HG03060 (cell line): ENCODE data around the gene SNRNP48.

Source experiments
- ATAC-seq: cut with Tn5 transposase; IDR thresholded peaks from one replicate; pipeline ENCODE4 v1.9.1; 2021; ENCODE audit warnings: low read depth, moderate number of reproducible peaks; ENCODE audit not compliant: unreplicated experiment

SNRNP48 gene, protein sequence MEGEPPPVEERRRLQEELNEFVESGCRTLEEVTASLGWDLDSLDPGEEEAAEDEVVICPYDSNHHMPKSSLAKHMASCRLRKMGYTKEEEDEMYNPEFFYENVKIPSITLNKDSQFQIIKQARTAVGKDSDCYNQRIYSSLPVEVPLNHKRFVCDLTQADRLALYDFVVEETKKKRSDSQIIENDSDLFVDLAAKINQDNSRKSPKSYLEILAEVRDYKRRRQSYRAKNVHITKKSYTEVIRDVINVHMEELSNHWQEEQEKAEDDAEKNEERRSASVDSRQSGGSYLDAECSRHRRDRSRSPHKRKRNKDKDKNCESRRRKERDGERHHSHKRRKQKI

DNA sequence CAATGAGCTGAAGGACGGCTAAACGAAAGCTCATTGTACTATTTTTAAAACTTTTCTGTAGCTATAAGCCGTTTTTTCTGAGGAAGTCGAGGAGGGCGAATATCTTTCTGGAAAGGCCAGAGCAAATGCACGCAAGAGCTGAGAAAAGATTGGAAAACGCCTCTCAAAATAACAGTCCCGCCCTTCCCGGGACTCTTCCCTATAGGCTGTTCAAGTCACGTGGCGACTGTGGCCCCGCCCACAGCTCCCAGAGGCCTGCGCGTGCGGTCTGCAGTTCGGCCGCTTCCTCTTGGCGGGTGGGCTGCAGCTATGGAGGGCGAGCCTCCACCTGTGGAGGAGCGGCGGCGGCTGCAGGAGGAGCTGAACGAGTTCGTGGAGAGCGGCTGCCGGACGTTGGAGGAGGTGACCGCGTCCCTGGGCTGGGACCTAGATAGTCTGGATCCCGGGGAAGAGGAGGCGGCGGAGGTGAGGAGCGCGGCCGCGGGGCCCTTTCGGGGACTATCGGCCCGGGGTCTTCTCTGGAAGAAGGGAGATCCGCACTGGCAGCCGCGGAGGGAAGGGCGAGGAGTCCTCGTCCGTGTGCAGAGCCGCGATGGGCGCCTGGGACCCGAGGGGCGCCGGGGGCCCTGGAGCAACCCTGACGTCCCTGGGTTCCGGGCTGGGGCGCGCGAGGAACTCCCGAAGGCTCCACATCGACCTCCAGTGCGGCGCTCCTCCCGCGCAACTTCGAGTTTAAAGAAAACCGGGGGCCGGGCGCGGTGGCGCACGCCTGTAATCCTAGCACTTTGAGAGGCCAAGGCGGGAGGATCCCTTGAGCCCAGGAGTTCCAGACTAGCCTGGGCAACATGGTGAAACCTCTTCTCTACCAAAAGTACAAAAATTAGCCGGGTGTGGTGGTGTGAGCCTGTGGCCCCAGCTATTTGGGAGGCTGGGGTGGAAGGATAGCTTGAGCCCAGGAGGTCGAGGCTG is at the start of gene SNRNP48:
TSS of gene SNRNP48 (plus strand) at position 250 of the 969 bp plus-strand sequence. CDS start at position 310, 60 bp downstream.
- peak; percentile 96 for ATAC-seq

DNA sequence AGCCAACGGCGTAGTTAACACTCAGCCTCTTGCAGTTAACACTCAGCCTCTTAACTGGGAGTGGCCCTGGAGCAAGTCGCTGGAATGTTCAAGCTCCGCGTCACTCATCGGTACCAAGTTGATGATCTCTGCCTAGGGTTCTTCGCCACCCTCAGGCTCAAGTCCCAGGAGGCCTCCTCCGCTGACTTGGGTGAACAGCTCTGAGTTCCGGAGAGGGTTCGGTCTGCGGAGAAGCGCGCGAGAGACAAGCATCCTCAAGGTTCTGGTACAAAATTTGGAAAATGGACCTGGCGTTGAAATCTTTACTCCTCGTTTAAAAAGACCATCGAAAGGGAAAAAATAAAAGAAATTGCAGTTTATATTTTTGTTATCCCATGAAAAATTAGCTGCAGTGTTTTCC is 49.4 kb upstream of the SNRNP48 start:
- ATAC-seq = no peak

DNA sequence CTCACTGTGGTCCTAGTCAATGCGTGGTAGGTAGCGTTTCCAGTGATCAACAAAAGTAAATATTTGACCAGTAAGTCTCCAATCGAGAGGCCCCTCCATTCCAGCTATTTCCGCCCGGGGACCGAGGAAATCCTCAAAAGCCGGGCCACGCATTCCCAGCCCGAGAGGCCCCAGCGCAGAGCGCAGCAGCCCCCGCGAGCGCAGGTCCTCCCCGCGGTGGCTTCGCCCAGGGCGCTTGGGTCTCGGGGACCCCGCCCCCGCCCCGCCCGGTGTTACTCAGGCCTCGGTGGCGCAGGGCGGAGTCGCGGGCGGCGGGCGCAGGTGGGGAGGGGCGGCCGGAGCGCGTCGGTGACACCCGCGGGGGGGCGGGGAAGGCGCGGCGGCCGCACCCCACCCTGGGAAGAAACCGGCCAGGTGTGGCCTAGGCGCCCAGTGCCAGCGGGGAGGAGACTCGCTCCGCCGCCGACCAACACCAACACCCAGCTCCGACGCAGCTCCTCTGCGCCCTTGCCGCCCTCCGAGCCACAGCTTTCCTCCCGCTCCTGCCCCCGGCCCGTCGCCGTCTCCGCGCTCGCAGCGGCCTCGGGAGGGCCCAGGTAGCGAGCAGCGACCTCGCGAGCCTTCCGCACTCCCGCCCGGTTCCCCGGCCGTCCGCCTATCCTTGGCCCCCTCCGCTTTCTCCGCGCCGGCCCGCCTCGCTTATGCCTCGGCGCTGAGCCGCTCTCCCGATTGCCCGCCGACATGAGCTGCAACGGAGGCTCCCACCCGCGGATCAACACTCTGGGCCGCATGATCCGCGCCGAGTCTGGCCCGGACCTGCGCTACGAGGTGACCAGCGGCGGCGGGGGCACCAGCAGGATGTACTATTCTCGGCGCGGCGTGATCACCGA is 48.6 kb upstream of the SNRNP48 start, which contains the start of gene DSP:
TSS of gene DSP (plus strand) at position 497 of the 890 bp plus-strand sequence. CDS start at position 742, 245 bp downstream.
- no peak for ATAC-seq

DNA sequence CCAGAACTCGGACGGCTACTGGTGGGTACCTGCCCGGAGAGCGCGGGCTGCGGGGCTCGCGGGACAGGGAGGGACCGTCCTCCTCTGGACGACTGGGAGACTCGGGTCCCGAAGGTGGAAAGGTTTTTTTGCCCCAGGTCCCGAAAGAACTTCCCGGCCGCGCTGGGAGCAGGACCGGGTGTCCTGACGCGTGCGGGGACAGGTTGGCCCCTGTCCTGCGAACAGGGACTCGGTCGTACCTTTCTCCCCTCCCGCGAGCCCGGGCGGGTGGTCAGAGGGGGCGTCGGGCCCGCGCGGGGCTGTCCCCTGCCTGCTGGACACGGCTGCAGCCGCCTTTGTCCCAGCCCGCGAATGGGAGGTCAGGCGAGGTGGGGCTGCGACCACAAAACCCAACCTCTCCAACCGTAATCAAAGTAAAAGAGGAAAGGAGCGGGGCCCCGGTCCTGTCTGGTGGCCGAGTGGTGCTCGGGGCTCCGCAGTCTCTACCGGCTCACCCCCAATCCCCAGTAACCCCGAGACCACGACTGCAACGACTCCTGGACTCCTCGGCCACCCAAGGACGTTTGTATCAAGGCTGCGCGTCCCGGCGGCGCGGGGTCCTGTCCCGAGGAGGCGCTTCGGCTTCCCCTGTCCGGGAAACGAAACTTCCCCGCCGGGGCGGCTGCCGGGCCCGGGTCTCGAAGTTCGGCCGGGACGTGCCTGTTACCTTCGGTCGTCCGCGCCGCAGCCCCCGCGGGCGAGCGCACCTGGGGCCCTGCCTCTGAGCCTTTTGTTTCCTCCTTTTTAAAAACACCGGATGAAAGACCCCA is 47.7 kb upstream of the SNRNP48 start:
- no peak for ATAC-seq

DNA sequence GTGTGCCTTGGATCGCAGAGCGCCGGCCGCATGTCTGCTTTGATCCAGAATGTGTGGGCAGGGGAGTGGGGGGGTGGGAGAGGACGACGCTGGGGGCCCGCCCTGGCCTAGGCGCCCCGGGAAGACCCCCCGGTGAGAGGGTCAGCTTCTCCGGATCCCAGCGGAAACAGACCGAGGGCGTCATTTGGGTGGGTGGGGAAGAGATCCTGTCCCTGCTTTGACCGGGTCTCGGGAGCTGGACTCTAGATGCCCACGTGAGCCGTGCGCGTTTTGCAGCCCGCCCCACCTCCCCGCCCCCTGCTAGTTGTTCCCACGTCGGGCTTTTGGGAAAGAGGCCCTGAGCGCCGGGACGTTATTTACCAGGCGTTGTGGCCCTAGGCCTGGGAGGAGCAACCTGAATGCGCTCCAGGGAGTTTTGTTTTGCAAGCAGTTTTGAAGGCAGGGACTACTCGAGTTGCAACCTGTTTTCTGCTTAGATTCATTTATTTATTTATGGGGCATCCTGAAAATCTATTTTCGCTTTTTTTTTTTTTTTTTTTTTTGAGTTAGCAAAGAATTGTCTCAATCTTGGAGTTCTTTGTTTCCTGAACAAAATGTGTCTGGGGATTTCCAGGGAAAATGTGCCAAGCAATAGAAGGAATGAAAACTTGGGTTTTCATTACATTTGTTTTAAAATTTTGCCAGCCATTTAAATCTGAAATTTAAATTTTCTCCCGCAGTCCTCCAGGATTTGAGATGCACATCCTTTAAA is 46.9 kb upstream of the SNRNP48 start:
- ATAC-seq = no peak

DNA sequence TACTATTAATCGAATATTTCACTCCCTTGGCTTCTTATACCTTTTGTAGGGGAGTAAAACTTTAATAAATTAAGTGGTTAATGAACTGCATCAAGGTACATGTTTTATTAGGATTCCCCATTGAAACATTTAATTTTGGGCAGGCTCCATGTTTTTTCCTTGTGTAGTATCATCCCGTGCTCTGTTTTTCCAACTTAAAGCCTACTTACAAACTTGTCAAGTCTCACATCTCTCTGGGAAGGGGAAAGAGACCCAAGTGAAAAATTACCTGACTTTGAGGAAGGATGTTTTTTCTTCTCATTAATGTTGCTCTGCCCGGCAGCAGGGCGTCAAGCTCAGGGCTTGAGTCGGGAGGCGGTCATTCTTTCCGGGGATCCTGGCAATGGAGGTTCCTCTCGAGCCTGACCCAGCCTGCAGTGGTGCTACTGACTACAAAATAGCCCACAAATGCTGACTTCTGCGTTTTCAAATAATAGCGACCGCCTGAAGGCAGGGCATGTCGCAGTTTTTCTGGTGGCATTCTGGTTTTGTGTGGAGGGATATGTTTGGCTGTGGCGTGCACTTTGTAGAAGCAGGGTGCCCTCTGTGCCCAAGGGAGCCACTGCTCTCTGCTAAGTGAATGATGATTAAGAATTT is 46.1 kb upstream of the SNRNP48 start:
- no peak for ATAC-seq

DNA sequence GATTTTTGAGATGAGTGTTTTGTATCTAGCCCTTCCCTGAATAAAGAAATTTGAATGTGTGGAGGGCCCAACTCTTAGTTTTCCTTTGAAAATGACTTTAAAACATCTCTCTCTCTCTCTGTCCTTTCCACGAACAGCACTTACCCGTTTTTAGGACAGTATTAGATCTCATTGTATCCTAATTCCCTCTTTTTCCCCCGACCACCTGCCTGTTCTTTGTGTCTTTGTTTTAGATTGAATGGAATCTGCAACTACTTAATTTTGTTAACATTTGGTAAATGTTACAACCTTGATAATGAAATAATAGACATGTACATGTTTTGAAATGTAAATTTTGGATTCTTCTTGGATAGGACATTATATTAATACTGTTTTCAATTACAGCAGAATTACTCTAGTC is 45.4 kb upstream of the SNRNP48 start:
- no peak for ATAC-seq

DNA sequence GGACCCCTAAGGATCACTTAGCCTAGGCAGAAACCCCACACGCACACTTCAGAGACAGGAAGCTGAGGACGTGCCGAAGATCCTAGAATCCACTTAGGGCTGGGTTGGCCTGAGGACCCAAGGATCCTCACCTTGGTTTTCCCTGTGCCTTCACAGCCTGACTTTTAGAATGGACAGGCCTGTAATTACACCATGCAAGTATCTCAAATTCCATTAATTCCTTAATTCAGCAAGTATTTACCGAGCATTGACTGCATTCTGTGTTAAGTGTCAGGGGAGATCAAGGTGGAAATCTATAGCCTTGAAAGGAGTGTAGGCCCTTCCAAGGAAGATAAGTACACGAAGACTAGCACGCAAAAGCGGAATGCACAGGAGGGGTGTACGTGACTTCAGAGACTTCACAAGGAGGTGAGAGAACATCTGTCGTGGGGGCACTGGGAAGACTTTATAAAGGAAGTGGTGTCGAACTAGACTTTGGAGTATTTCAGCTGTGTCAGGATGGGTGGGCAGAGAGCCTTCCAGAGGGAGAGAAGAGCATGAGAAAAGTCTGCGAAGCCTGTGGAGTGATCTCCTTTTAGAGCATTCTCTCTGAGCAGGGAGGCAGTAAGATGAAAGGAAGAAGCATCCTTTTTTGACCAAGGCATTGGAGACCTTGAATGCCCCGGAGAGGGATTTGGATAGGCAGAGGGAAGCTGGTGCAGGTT is 44.5 kb upstream of the SNRNP48 start:
- no peak for ATAC-seq

DNA sequence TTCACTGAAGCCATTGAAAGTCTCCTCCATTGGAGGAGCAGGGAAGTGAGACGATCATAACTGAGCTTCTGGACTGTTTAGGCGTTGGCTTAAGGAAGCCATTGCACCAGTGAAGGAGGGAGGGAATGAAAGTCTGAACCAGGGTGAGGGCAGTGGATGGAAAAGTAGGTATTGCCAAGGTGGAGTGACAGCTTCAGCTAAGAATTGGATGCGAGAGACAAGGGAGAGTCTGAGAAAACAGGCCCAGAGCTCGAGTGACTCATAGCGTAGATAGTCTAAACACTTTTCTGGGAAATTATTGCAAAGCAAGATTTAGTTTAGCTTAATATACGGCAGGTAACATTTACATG is 44.0 kb upstream of the SNRNP48 start:
- no peak for ATAC-seq

DNA sequence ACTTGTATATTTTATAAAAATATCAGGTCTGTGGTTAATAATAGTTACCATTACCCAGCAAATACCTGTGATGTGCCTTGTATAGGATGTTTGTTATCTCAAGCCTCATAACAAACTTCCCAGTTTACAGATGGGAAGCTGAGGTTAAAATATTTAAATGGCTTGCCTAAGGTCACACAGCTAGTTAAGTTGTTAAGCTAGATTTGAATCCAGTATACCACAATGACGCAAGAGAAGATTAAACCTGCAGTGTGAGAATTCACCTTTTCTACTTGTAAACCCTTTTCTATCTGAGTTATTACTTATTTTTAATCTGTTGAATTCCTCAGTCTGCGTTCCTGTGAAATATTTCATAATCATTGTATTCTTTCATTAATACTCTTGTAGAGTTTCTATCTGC is 43.6 kb upstream of the SNRNP48 start:
- no peak for ATAC-seq

DNA sequence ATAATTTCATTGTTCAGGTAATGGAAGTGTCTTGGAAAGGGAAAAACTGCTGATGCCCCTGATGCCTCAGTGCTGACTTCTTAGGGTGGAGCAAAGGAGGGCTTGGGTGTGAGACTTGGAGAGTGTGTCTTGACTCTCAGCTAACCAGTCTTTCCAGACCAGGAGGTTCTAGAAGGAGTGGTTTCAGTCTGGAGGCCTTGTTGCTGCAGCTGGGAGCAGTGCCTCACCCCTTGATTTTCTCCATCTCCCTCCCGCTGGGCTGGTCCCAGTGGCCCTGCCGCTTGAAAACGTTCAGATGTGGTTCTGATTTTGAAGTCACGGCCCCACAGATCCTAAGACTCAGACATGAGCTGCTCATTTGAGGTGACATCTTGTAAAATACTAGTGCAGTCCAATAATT is 43.1 kb upstream of the SNRNP48 start:
- ATAC-seq = no peak

DNA sequence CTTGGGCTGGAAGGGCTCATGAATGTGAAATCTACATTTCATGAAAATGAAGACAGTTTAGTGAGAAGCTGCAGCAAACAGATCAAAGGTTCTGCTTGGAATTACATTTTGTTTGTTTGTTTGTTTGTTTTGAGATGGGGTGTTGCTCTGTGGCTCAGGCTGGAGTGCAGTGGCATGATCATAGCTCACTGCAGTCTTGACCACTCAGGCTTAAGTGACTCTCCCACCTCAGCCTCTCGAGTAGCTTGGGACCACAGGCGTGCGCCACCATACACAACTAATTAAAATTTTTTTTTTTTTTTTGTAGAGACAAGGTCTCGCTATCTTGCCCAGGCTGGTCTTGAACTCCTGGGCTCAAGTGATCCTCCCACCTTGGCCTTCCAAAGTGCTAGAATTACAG is 42.7 kb upstream of the SNRNP48 start:
- ATAC-seq = no peak

DNA sequence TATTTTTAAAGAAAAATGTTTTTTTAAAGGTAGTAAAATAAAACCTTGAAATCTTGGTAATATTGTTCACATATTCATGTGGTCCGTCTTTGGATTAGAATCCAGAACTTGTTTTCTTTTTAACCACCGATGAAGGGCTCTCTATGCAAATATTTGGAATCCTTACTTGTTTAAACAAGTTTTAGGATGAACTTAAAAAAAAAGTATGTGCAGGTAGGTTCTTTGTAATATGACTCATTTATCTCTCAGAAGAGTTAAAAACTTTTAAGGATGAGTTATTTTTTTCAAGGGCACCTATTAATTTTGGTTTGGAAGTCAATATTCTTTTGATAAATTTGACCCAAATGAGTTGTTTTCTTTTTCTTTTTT is 39.6 kb upstream of the SNRNP48 start:
- no peak for ATAC-seq

DNA sequence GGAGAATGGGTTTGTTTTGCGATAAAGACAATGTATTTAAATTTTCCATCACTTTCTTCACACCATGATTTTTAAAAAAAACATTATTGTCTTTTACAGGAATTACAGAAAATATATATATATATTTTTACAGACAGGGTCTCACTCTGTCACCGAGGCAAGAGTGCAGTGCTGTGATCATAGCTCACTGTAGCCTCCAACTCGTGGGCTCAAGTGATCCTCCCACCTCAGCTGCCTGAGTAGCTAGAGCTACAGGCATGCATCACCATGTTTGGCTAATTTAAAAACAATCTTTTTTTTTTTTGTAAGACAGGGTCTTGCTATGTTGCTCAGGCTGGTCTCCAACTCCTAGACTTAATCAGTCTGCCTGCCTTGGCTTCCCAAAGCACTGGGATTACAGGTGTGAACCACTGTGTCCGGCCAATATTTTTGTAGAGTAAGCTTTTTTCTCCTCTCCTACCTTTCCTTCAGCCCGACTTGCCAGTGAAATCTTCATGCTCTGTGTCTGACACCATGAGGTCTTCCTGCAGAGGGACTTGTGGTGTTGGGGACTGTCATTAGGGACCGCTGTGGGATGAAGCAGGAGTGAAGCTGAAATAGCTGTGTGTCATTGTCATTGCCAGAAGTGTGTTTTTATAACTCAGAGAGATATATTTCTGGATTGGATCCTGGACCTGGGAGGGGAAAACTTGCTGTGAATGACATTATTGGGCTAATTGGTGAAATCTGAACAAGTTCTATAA is 35.3 kb upstream of the SNRNP48 start:
- no peak for ATAC-seq

DNA sequence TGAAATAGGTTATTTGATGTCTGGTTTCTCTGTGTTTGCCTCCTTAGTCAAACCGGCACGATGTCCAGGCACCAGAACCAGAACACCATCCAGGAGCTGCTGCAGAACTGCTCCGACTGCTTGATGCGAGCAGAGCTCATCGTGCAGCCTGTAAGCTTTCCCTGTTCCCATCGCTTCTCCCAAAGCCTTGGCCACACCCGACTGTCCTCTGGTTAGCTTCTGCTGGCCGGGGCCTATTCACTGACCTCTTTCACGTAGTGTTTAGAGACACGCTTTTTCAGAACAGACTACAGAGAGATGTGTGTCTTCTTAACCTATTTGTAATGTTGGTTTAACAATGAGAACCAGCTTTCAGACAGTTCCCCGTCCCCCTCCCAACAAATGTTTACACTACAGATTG is 34.3 kb upstream of the SNRNP48 start:
- no peak for ATAC-seq

DNA sequence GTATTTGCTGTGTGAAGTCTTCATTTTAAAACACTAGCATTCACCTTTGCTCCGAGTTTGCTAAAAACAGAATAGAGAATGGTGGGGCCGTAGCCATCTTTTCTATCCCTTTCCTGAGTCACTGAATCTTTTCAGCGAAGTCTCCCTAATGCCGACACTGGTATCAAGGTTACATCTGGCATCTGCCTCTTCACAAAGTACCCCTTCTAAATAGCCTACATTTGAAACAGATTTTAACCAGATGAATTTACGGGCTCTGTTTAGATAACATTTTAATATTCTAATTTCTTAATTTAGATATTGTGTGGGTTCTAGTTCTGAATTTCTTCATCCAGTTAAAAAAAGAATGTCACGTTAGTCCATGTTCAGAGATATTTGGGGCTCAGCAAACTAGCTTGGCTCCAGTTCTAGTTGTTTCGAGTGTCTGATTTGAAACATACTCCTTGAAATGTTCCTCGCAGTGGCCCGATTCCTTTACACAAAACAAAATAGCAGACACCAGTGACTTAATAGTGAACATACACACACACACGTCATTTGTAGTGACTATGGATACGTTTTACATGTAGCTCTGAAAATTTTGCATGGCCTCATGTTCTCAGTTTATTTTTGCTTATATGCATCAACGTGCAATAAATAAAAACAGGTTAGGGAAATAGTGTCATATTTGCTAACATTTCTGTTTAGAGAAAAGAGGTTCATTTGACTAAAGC is 33.4 kb upstream of the SNRNP48 start:
- no peak for ATAC-seq

DNA sequence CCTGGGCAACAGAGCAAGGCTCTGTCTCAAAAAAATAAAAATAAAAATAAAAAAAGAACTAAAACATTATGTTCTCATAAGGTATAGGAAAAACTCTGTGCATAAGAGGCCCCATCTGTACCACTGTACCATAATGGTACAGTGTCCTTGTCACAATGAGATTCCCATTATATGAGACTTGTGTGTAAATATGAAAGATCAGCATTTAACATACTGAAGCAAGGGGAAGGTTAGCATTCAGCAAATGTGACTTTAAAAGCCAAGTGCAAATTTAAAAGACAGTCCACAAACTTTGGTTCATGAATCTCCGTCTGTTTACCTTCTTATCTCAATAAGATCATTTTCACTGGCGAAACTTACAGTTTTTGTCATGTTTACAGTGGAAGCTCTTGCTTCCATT is 32.3 kb upstream of the SNRNP48 start:
- no peak for ATAC-seq
